Liver (tissue), 9 donors: Measurements from ENCODE around the gene GFPT2. TPM values are rescaled to one million over a fixed set of nuclear protein-coding genes. Genes with fewer than 3 reads are reported as not detected.

Experiments
- DNase-seq: peaks from one replicate; pipeline ENCODE4 v3.0.0-alpha.2; 2017; ENCODE audit warnings: low spot score
- H3K27ac ChIP-seq, 2 donors: one replicate each; pipeline ENCODE4 v1.7.0; 2013; ENCODE audit warnings: inconsistent platforms in 2 of 2, low read length in 2 of 2, control low read depth in 1 of 2, low read depth in 1 of 2, mild to moderate bottlenecking in 1 of 2
- H3K27me3 ChIP-seq, 4 donors: one replicate each; pipeline versions ENCODE4 v1.6.1 to v1.7.0; 2013; ENCODE audit warnings: low read length in 3 of 4, inconsistent platforms in 1 of 4, mild to moderate bottlenecking in 1 of 4, moderate library complexity in 1 of 4; ENCODE audit not compliant: control insufficient read depth in 4 of 4, insufficient read depth in 4 of 4
- H3K36me3 ChIP-seq, 4 donors: one replicate each; pipeline versions ENCODE4 v1.6.1 to v1.7.0; 2013; ENCODE audit warnings: low read length in 3 of 4, mild to moderate bottlenecking in 3 of 4, low read depth in 1 of 4, moderate library complexity in 1 of 4; ENCODE audit not compliant: control insufficient read depth in 4 of 4, insufficient read depth in 3 of 4
- H3K4me1 ChIP-seq, 4 donors: one replicate each; pipeline versions ENCODE4 v1.6.1 to v1.7.0; 2013; ENCODE audit warnings: low read length in 3 of 4, mild to moderate bottlenecking in 3 of 4, moderate library complexity in 1 of 4; ENCODE audit not compliant: control insufficient read depth in 4 of 4, insufficient read depth in 4 of 4
- H3K4me3 ChIP-seq, 3 donors: one replicate each; pipeline versions ENCODE4 v1.6.1 to v1.7.0; 2013; ENCODE audit warnings: low read length in 3 of 3, control low read depth in 1 of 3, low read depth in 1 of 3, mild to moderate bottlenecking in 1 of 3
- H3K9ac ChIP-seq, 2 donors: one replicate each; pipeline ENCODE4 v1.7.0; 2013; ENCODE audit warnings: low read length in 2 of 2, mild to moderate bottlenecking in 2 of 2, moderate library complexity in 2 of 2, control low read depth in 1 of 2, low read depth in 1 of 2
- H3K9me3 ChIP-seq, 4 donors: one replicate each; pipeline versions ENCODE4 v1.6.1 to v1.7.0; 2013; ENCODE audit warnings: low read length in 3 of 4; ENCODE audit not compliant: control insufficient read depth in 4 of 4
- ATF3 ChIP-seq: IDR thresholded peaks from 2 replicates; pipeline ENCODE4 v1.6.1; 2016; ENCODE audit warnings: antibody characterized with exemption
- CTCF ChIP-seq: fragments of 150-350 bp; IDR thresholded peaks from 2 replicates; pipeline ENCODE4 v1.5.1; 2017; ENCODE audit warnings: improper control_type of control experiment, low read depth, low read length; ENCODE audit not compliant: missing input control
- EGR1 ChIP-seq, 2 donors: IDR thresholded peaks; 2 replicates each; pipeline ENCODE4 v1.6.1; 2016 to 2018; ENCODE audit warnings: antibody characterized with exemption in 2 of 2, low read depth in 2 of 2
- FOXA1 ChIP-seq: IDR thresholded peaks from 2 replicates; pipeline ENCODE4 v1.6.1; 2016; ENCODE audit warnings: antibody characterized with exemption
- FOXA2 ChIP-seq: IDR thresholded peaks from 2 replicates; pipeline ENCODE4 v1.6.1; 2016; ENCODE audit warnings: antibody characterized with exemption
- GABPA ChIP-seq, 2 donors: IDR thresholded peaks in 1 of 2; conservative IDR thresholded peaks in 1 of 2; 2 replicates each; pipeline ENCODE4 v1.6.1; 2016; ENCODE audit warnings: antibody characterized with exemption in 2 of 2, mild to moderate bottlenecking in 1 of 2, moderate library complexity in 1 of 2
- HNF4A ChIP-seq, 2 donors: conservative IDR thresholded peaks; 2 replicates each; pipeline ENCODE4 v1.6.1; 2016; ENCODE audit warnings: antibody characterized with exemption in 2 of 2, mild to moderate bottlenecking in 2 of 2
- HNF4G ChIP-seq: IDR thresholded peaks from 2 replicates; pipeline ENCODE4 v1.6.1; 2016; ENCODE audit warnings: antibody characterized with exemption
- JUND ChIP-seq, 2 donors: IDR thresholded peaks; 2 replicates each; pipeline ENCODE4 v1.6.1; 2016; ENCODE audit warnings: antibody characterized with exemption in 2 of 2
- NR2F2 ChIP-seq: IDR thresholded peaks from 2 replicates; pipeline ENCODE4 v1.6.1; 2016; ENCODE audit warnings: antibody characterized with exemption
- RAD21 ChIP-seq, 2 donors: IDR thresholded peaks; 2 replicates each; pipeline ENCODE4 v1.6.1; 2016; ENCODE audit warnings: antibody characterized with exemption in 2 of 2, mild to moderate bottlenecking in 2 of 2
- REST ChIP-seq: IDR thresholded peaks from 2 replicates; pipeline ENCODE4 v1.6.1; 2016; ENCODE audit warnings: antibody characterized with exemption, mild to moderate bottlenecking
- RXRA ChIP-seq, 2 donors: IDR thresholded peaks; 2 replicates each; pipeline ENCODE4 v1.6.1; 2017 to 2018; ENCODE audit warnings: antibody characterized with exemption in 2 of 2, mild to moderate bottlenecking in 1 of 2
- SP1 ChIP-seq: IDR thresholded peaks from 2 replicates; pipeline ENCODE4 v1.6.1; 2018; ENCODE audit warnings: antibody characterized with exemption, mild to moderate bottlenecking
- TAF1 ChIP-seq: conservative IDR thresholded peaks from 2 replicates; pipeline ENCODE4 v1.6.1; 2016; ENCODE audit warnings: antibody characterized with exemption, mild to moderate bottlenecking
- YY1 ChIP-seq: IDR thresholded peaks from 2 replicates; pipeline ENCODE4 v1.6.1; 2016; ENCODE audit warnings: antibody characterized with exemption, mild to moderate bottlenecking
- WGBS: extraction: QIAGEN DNeasy Blood & Tissue Kit; methylation state at CpG from one replicate; pipeline ENCODE4 v1.1.7; 2013; 5-methylcytosine and 5-hydroxymethylcytosine counted together
- polyA plus RNA-seq, 2 donors: library from polyadenylated mRNA; stranded (reverse) in 1 of 2; unstranded in 1 of 2; fragments of 200-250 nt in 1 of 2; fragments of >200 nt in 1 of 2; fragmentation: Nextera tagmentation in 1 of 2; extraction: Ambion mirVana in 1 of 2; gene quantifications; one replicate each; pipeline versions ENCODE4 v1.2.1 to v1.2.3, GENCODE V29; 2013 to 2015
- total RNA-seq, 2 donors: library from RNA; depleted of rRNA; stranded (reverse); fragments of >200 nt; gene quantifications; one replicate each; pipeline ENCODE4 v1.2.3, GENCODE V29; 2014
- TF ChIP-seq, protein P1 (sequence below): IDR thresholded peaks from 2 replicates; pipeline ENCODE4 v1.6.1; 2016; ENCODE audit warnings: antibody characterized with exemption
- TF ChIP-seq, protein P2 (sequence below): IDR thresholded peaks from 2 replicates; pipeline ENCODE4 v1.6.1; 2016; ENCODE audit warnings: antibody characterized with exemption
- donor health status: healthy.
- donor health status: healthy.
- donor health status: healthy.
- donor health status: healthy.
- donor health status: healthy.

GFPT2 gene
- total RNA-seq (1 to 10 TPM in 1 of 2 donors, under 1 TPM in 1; 0.37 to 1.8 TPM), polyA plus RNA-seq (under 1 TPM; 0.32 to 0.71 TPM)

DNA sequence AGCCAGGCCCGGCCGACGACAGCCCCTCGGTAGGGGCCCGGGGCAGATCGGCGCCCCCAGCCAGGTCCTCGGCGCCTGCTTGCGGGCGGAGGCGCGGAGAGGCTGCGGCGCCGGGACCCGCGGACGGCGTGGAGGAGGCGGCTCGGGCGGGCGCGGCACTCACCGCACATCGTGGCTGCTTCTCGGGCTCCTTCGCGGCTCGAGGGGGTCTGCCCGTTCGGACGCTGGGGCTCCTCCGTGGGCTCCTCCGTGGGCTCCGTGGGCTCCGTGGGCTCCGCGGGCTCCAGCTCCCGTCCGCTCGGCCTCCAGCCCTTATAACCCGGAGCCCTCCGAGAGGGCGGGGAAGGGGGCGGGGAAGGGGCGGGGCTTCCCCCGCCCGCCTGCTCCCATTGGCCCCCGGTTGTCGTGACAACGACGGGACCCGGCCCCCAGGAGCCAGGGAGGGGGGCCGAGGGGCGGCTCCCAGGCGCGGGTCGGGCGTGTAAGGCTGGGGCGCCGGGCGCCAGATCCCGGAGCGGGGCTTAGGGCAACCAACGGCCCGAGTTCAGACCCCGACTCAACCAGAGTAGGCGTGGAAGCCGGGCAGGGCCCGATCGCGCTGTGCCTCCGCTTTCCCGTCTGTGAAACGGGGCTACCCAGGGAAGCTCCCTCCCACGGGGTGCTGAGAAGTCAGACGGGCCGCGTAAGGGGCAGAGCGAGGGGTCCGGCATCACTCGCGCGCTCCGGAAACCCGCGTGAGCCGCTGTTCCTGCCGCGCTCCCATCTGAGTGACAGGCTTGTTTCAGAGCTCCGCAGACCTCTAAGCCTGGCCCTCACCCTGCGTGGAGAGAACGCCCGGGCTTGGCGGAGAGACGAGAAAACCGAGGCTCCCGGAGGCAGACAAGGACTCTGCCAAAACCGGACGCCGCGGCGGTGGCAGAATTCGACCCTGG is at the start of gene GFPT2:
TSS of gene GFPT2 (minus strand) at position 289 of the 932 bp plus-strand sequence. CDS start at position 170, 119 bp downstream.
- no peaks in the 10 kb centered on the region for H3K36me3 ChIP-seq
- peak within 1 kb of the TSS in 1 of 2 donors; percentile 28 for H3K27ac ChIP-seq
- H3K9ac ChIP-seq, result no peak within 1 kb of the TSS
- peaks cover 10 to 22% (median 12%) of the 10 kb centered on the region in 4 donors for H3K4me1 ChIP-seq
- TF ChIP-seq NR2F2, result no peak
- TF ChIP-seq JUND (IDR thresholded peaks at IDR 0.05), result no peak
- no peak for TF ChIP-seq TAF1
- TF ChIP-seq EGR1 (IDR thresholded peaks at IDR 0.05; ENCODE audit: low read depth in 2 of 2), result no peak
- TF ChIP-seq YY1, result no peak
- no peak for TF ChIP-seq HNF4A (conservative IDR thresholded peaks at IDR 0.05)
- no peak for TF ChIP-seq RXRA (IDR thresholded peaks at IDR 0.05)
- 3% methylated on average over 106 of the region's 106 CpGs for WGBS
- DNase-seq, result peak; percentile 73
- H3K27me3 ChIP-seq, result peaks cover 0 to 9% (median 2%) of the 10 kb centered on the region in 4 donors
- H3K4me3 ChIP-seq, result peak within 1 kb of the TSS; percentile 14 to 57 (median 43)
- no peaks in the 10 kb centered on the region for H3K9me3 ChIP-seq

GRCh38 chr5:180402716-180403115 is 49.6 kb upstream of the GFPT2 start:
- Histone ChIP-seq H3K4me1 (no peaks in the 10 kb centered on the region), H3K27ac (no peak overlapping the region), H3K4me3 (no peak overlapping the region), H3K9me3 (peaks cover 0 to 8% (median 5%) of the 10 kb centered on the region in 4 donors), H3K36me3 (no peaks in the 10 kb centered on the region), H3K27me3 (no peaks in the 10 kb centered on the region), H3K9ac (no peak overlapping the region)
- DNase-seq, result no peak
- WGBS, result 89% methylated on average over 13 of the region's 13 CpGs
- TF ChIP-seq SP1 (no peak), REST (no peak), YY1 (no peak), EGR1 (IDR thresholded peaks at IDR 0.05; ENCODE audit: low read depth in 2 of 2) (no peak), ATF3 (no peak), GABPA (IDR thresholded peaks at IDR 0.05 in 1 of 2, conservative IDR thresholded peaks at IDR 0.05 in 1 of 2) (no peak), HNF4G (no peak), NR2F2 (no peak), HNF4A (conservative IDR thresholded peaks at IDR 0.05) (no peak), FOXA2 (no peak), FOXA1 (no peak), TAF1 (no peak), RAD21 (IDR thresholded peaks at IDR 0.05) (no peak), JUND (IDR thresholded peaks at IDR 0.05) (no peak), CTCF (no peak), RXRA (IDR thresholded peaks at IDR 0.05) (no peak)
- TF ChIP-seq, protein P1, sequence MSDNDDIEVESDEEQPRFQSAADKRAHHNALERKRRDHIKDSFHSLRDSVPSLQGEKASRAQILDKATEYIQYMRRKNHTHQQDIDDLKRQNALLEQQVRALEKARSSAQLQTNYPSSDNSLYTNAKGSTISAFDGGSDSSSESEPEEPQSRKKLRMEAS, result no peak
- TF ChIP-seq, protein P2, sequence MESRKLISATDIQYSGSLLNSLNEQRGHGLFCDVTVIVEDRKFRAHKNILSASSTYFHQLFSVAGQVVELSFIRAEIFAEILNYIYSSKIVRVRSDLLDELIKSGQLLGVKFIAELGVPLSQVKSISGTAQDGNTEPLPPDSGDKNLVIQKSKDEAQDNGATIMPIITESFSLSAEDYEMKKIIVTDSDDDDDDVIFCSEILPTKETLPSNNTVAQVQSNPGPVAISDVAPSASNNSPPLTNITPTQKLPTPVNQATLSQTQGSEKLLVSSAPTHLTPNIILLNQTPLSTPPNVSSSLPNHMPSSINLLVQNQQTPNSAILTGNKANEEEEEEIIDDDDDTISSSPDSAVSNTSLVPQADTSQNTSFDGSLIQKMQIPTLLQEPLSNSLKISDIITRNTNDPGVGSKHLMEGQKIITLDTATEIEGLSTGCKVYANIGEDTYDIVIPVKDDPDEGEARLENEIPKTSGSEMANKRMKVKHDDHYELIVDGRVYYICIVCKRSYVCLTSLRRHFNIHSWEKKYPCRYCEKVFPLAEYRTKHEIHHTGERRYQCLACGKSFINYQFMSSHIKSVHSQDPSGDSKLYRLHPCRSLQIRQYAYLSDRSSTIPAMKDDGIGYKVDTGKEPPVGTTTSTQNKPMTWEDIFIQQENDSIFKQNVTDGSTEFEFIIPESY, result no peak
